Neural progenitor cell (in vitro differentiated cells): ENCODE data around the gene P2RY11.

Source experiments
- CTCF ChIP-seq: fragments of 200-600 bp; sonication (generic); IDR thresholded peaks from 2 replicates; pipeline ENCODE4 v1.5.1; 2017; ENCODE audit warnings: antibody characterized with exemption, mild to moderate bottlenecking
- EZH2 ChIP-seq: fragments of 200-600 bp; sonication (generic); IDR thresholded peaks from 2 replicates; pipeline ENCODE4 v1.6.1; 2017; ENCODE audit warnings: antibody characterized with exemption, mild to moderate bottlenecking, moderate library complexity
- EZH2phosphoT487 ChIP-seq: fragments of 200-600 bp; sonication (generic); IDR thresholded peaks from 2 replicates; pipeline ENCODE4 v1.6.1; 2017; ENCODE audit warnings: antibody characterized with exemption

GRCh38 chr19:10061717-10062310 is 49.7 kb upstream of the P2RY11 start:
- TF ChIP-seq EZH2phosphoT487 (no peak), CTCF (no peak), EZH2 (no peak)
